Epithelial cell of prostate (primary cell): Measurements from ENCODE around the gene TTC23.
"Not testable (repeated sequence)": the region's sequence is repeated elsewhere in the genome, so short reads cannot be mapped to it uniquely, and the experiment has no call there.

Source experiments
- DNase-seq: peaks from one replicate; pipeline ENCODE4 v3.0.0-alpha.2; 2011; ENCODE audit warnings: low read depth, low spot score
- H3K27ac ChIP-seq: fragments of 450-650 bp; 2 replicates; pipeline ENCODE4 v1.5.1; 2017; ENCODE audit warnings: mild to moderate bottlenecking

Gene TTC23

DNA sequence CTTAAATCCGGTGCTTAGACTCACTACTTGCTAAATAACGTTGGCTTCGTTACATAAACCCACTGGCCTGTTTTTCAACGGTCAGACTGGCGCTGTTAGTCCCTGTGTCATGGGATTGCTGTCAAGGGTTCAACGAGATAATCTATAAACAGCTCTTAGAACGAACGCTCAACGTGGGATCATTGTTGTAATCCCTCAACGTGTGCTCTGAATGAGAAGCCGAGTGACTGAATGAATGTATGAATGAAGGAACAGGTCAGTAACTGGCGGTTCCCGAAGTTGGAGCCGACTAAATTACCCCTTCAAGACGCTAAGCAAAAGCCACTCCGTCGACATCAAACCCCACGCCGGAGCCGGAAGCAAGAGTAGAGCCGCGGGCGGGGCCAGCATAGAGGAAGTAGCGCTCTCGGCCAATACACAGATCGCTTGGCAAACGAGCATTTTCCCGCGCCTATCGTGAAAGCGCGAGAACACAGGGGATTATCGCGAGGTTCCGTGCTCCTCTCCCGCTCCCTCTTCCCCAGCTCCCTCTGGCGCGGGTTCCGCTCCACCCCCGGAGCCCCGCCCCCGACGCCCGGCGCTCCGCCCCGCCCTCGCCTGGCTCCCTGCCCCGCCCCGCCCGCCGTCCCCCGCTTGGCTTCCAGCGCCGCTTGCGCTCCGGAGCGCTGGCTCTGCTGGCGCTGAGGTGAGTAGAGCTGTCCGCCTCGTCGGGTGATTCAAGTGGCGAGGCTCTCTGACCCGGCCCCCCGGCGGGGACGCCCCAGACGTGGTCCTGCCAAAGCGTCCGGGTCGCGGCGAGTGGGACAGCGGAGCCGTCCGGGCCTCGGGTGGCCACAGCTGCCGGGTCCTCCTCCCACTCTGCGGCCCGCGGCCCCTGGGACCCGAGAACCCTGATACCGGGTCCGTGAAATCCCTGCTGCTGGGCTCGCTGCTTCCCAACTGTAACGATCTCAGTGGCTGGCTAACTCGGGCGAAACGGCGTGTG, 1.8 kb upstream of the TTC23 start, which contains the start of gene LRRC28:
TSS of gene LRRC28 (plus strand) at position 625 of the 985 bp plus-strand sequence. CDS start 4,477 bp downstream, outside the sequence.
- peak within 1 kb of the TSS; percentile 89 for H3K27ac ChIP-seq
- DNase-seq, result peak; percentile 88

DNA sequence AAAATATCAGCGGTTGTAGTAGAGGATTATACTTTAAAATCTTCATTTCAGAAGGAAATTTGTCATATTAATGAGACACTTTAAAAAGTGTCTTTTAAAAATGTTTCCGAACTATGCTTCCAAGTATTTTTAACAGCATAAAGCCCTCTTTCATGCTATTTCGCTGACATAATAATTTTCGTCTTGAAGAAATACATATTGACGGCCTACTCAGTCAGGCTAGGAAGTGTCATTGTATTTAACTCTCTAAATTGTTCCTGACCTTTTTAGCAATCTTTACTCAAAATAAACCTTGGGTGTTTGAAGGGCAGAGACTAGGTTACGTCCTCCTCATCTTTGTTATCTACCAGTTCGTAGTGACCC, 1.1 kb upstream of the TTC23 start:
- peak overlapping the region; percentile 89 for H3K27ac ChIP-seq
- no peak for DNase-seq

DNA sequence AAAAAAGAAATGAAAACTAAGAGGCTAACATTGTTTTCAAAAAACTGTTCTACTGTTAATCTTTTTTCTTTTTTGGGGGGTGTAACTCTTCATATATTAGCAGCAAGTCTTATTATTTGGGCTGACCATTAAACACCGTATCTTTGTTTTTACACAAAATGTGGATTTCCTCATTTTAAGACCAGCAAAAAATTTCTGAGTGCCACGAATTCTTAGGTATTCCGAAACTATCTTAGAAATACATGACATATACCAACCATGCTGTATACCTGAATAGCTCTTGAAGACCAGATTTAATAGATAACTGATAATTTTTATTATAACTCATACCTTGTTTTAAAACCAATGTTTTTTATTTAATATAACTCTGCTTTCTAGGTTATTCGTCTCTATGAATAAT, 620 bp upstream of the TTC23 start:
- peak overlapping the region; percentile 89 for H3K27ac ChIP-seq

DNA sequence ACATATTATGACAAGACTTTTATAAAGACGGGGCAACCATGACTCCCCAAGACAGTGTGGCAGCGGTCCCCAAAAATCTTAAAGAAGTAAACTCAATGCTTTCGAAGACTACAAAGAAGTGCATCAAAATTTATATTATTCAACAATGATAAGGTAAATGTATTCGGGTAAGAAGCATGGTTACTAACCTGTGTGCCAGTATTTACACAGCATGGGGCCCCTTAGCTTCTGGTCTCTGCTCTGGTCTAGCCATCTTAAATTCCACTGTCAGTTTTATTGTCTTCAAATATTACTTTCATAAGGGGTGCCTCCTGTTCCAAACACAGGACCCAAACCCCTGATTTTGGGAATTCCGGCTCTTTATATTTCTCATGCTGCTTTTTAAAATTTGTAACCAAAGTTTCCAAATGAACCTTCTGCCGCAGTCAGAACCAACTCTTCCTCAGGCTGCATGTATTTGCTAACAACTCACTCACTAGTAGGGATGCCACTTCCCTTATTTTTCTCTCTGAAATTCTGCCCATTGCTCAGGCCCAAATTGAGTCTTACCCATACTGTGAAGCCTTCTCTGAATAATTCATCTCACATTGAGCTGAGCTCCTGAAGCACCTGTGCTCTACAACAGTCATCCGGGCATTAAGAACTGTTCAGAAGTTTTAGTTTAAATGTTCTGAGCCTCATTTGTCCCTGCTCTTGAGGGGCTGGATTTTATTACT, 1.2 kb downstream of the TTC23 start:
- no peak for DNase-seq
- H3K27ac ChIP-seq, result peak overlapping the region; percentile 89

More for the DNA sequence above, 620 bp upstream of the TTC23 start:
- DNase-seq, result no peak

DNA sequence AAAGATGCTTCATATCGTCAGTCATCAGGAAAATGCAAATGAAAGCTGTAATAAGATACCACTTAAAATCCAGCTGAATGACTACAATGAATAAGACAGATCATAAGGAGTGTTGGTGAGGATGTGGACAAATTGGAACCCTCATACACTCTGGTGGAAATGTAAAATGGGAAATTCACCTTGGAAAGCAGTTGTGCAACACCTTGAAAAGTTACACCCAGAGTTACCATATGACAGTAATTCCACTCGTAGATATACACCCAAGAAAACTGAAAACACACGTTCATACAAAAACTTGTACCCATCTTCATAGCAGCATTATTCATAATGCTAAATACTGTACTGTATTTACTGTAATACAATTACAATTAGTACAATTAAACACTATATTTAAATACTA, 2.3 kb downstream of the TTC23 start:
- no peak for DNase-seq

DNA sequence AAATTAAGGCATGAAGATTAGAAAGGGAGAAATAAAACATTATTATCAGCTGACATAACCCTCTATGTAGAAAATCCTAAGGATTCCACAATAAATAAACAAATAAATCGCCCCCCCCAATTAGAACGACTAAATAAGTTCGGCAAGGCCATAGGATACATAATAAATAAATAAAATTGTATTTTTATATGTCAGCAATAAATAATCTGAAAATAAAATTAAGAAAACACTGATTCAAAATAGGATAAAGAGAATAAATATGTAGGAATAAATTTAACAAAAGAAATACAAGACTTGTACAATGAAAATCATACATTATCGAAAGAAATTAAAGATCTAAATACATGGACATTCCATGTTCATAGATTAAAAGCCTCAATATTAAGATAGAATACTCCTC, 5.1 kb downstream of the TTC23 start:
- no peak overlapping the region for H3K27ac ChIP-seq
- DNase-seq, result no peak

More for the DNA sequence above, 2.3 kb downstream of the TTC23 start:
- H3K27ac ChIP-seq, result no peak overlapping the region

DNA sequence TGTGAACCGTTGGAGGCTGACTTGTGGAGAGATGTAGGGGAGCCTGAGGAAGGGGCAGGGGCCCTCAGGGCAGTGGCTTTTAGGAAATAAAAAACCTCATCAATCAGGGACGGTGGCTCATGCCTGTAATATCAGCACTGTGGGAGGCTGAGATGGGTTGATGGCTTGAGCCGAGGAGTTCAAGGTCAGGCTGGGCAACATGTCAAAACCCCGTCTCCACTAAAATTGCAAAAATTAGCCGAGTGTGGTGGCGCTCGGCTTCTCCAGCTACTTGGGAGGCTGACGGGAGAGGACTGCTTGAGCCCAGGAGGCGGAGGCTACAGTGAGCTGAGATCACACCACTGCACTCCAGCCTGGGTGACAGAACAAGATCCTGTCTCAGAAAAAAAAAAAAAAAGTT, 7.6 kb downstream of the TTC23 start:
- no peak for DNase-seq
- no peak overlapping the region for H3K27ac ChIP-seq

DNA sequence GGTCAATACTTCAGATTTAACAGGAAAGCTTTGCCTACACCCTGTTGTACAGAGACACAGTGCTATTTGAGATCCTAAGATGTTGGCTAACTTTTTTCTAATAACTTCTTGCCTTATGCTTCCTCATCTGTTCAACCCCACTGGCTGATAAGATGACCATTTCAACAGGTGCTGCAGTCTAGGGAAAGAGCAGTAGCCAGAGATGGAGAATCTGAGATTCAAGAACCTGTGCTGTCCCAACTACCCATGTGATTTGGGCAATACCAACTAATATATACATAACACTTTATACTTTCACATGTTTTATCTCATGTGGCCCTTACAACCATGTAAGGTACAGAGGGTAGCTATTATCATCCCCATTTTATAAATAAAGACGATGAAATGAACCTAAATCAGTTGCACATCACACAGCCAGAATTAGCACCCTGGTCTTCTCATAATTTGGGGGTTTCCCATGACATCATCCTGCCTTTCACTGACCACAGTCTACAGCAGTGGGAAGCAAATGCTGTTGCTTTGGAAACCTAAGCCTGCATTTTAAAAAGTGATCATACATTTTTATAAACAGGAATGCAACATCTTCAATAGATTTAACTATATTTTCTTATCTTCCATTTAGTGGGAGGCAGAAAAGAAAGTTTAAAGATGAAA, 9.7 kb downstream of the TTC23 start:
- no peak for DNase-seq

DNA sequence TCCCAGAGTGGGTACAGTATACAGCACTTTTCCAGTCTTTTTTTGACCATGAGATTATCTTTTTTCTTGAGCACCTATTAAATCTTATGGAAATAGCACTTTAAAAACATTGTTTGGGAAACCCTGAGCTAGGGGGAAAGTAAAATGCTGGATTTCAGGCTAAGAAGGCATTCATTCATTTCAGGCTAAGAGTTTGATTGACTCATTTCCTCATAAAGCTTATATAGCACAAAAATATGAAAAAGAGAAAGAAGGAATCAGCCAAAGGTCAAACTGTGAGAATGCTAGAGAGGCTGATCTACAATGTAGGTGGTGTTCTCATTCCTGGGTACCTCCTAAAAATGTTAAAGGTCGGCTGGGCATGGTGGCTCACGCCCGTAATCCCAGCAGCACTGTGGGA, 10.5 kb downstream of the TTC23 start:
- H3K27ac ChIP-seq, result no peak overlapping the region
- DNase-seq, result no peak

More for the DNA sequence above, 9.7 kb downstream of the TTC23 start:
- H3K27ac ChIP-seq, result no peak overlapping the region

DNA sequence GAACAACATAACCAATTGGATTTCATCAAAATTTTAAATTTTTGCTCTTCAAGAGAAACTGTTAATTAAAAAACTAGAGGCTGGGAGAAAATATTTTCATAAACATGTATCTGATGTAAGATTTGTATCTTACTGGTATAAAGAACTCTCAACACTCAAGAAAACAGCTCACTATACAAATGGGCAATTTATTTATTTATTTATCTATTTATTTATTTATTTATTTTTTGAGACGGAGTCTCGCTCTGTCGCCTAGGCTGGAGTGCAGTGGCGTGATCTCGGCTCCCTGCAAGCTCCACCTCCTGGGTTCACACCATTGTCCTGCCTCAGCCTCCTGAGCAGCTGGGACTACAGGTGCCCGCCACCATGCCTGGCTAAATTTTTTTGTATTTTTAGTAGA, 15.2 kb downstream of the TTC23 start:
- DNase-seq, H3K27ac ChIP-seq: not testable (repeated sequence)

DNA sequence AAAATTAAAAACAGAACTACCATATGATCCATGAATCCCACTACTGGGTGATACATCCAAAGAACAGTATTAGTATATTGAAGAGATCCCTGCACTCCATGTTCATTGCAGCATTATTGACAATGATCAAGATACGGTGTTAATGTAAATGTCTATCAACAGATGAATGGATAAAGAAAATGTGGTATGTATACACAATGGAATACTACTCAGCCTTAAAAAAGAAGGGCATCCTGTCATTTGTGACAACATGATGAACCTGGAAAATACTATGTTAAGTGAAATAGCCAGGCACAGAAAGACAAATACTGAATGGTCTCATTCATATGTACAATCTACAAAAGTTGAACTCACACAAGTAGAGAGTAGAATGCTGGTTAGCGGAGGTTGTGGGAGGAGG, 16.6 kb downstream of the TTC23 start:
- DNase-seq, result no peak
- H3K27ac ChIP-seq, result no peak overlapping the region

DNA sequence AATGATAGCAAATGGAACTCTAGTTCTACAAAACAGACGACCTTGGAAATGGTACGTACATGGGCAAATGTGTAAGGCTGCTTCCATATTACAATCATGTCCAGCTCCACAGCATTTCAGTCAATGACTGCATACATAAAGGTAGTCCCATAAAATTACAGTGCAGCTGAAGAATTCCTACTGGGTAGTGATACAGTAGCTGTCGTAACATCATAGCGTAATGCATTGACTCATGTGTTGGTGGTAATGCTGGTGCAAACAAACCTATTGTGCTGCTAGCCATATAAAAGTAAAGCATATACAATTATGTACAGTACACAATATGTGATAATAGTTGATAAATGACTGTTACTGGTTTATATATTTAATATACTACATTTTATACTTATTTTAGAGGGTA, 18.5 kb downstream of the TTC23 start:
- no peak for DNase-seq
- H3K27ac ChIP-seq, result no peak overlapping the region

DNA sequence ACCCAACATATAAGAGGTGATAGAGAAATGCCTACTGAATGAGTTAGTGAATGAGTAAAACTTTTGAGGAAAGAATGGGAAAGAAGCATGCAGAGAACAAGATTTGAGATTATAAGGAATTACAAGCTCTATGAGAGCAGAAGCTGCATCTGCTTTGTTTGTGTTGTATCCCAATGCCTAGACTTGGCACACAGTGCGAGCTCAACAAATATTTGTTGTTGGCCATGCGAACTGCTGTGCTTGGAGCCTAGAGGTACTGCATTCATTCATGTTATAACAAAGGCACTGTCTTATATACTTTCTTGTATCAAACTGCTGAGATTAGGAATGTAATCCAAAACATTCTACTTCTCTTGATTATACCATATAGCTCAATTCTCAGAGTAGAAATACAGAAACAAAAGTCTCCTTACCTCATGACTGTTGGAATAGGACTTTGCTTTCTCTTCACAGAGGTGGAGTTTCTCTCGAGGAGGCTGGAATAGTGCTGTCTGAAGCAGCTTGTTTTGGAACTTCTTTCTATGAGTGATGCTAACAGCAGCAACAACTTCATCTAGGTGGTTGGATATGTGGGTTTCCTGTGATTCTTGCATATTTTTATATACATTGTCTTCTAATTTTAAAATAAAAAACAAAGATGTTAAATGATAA, 21.1 kb downstream of the TTC23 start:
- H3K27ac ChIP-seq, result no peak overlapping the region
- DNase-seq, result no peak

DNA sequence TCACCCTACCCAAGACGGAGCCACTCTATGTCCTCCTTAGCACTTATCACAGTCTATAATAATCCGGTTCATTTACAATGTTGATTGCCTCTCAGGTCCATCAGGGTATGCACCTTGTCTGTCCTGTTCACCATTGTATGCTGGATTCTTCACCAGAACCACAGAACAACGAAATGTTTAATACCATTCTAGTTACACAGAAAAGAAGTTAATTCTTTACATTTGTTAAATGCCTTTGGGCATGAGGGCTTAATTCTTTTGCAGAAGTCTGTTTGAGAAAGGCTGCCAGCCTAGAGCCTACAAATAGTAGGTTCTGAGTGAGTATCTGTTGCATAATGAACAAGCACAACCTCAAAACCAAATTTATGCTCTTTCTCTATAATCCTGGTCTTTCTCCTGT, 22.6 kb downstream of the TTC23 start:
- DNase-seq, result no peak
- H3K27ac ChIP-seq, result no peak overlapping the region

DNA sequence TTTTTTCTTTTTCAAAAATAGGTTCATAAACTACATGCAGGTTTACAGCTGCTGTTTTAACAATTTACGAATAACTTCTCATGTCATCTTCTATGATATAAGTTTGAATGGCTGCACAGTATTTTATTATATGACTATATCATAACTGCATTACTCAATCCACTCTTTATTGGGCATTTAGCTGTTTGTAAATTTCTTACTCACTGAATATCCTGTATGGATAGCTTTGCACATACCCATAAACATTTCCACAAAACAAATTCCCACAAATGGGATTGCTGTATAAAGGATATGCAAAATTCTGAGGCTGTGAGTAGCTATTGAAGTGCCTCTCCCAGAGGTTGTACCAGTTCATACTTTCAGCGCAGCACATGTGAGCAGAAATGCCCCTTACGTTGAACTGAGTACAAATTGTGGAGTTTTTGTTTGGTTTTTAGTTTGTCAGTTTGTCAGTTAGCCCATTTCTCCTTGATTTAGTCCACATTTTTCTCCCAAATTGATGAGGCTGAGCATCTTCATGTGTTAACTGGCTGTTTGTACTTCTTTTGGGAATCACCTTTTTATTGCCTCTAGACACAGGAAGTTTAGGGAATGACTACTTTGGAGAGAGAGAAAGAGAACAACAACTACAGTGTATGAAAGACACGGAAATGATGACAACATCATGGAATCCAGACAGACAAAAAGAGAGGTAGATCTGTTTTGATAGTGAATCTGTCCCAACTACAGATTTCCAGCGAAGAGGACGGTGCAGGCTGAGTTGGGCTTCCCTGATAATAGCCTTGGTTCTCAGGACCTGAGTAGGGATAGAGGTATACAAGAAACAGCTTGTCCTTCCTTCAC, 24.8 kb downstream of the TTC23 start:
- no peak for DNase-seq
- H3K27ac ChIP-seq, result peak overlapping the region; percentile 40

DNA sequence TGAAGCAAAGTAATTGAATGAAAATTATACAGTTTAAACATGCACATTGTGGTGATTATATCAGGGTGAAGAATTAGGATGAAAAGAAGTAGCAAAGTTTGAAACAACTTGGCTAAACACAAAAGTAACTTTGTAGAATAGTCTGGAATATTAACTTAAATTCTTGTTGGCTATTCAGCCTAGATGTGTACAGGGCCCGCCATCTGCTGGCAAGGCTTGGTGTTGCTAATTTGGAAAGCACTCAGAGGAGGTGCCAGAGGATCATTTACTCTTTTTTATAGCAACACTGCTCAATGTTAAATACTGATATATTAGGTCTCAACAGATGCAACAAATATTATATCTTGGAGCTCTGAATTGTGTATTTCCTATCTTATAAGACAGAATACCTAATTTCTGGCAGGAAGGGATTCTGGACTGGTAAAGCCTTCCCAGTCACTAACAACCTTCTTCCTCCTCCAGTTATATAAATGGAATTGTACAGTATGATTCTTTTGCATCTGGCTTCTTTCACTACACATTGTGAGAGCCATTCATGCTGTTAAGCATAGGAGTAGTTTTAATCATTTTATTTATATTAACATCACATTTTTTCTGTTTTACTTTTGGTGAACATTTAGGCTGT, 36.1 kb downstream of the TTC23 start:
- no peak for DNase-seq
- H3K27ac ChIP-seq, result no peak overlapping the region

DNA sequence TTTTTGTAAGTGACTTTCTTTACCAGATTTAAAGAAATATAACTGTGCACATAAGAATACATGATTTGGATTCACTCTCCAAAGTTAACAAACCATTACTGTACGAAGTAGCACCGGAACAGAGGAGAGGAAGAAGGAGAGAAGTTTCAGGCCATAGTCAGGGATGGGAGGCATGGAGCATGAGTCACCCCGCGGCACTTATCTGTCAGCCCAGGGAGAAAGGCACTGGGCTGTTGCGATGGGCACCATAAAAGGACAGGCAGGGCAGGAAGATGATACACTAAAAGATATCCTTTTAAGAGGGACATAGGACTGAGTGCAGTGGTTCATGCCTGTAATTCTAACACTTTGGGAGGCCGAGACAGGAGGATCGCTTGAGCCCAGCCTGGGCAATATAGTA, 37.0 kb downstream of the TTC23 start:
- DNase-seq, result no peak
- no peak overlapping the region for H3K27ac ChIP-seq

DNA sequence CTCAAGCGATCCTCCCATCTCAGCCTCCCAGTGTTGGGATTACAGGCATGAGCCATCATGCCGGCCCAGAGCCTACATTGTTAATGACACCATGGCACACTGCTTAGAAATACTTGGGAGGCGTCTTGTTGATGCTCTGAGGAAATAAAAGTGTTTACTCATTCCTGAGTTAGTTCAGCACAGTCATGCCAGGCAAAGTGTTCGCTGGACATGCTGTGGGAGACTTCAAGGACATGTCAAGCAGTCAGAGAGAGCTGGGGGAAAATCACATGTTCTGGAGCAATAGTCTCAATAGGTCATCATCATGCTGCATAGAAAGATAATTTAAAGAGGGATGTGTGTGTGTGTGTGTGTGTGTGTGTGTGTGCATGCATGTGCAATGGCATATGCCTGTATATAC, 37.5 kb downstream of the TTC23 start:
- no peak for DNase-seq
- H3K27ac ChIP-seq, result no peak overlapping the region

DNA sequence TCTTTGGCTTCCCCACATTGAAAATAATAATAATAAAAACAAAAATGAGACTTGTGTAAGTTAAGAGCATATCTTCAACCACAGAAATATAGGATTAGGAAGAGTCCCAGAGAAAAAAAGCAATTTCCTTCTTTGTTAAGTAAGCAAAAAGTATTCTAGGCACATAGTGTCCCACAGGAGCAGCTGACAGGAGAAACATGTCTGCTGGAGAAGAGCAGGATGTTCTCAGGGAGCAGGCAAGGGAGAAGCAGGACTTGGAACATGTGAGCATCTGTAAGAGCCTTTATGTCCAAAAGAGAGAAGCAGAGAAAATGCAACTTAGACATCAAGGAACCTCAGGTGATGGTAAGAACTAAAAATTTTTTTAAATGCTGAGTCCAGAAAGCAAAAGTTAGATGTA, 39.0 kb downstream of the TTC23 start:
- DNase-seq, result no peak
- no peak overlapping the region for H3K27ac ChIP-seq
